Fibroblast of the aortic adventitia (primary cell): ENCODE results near the gene NINJ1. TPM values are rescaled to one million over a fixed set of nuclear protein-coding genes. Genes with fewer than 3 reads are reported as not detected.

Experiments used
- DNase-seq: peaks from one replicate; pipeline ENCODE4 v3.0.0-alpha.2; 2010; ENCODE audit warnings: low read depth
- H3K4me3 ChIP-seq: 2 replicates; pipeline ENCODE4 v1.5.1; 2011; ENCODE audit warnings: low read depth, mild to moderate bottlenecking, control low read depth, low read length, moderate library complexity
- total RNA-seq: library from RNA; depleted of rRNA; stranded (reverse); fragments of >200 nt; gene quantifications from 2 replicates; pipeline ENCODE4 v1.2.3, GENCODE V29; 2012; ENCODE audit warnings: low replicate concordance
- TF ChIP-seq, protein P1 (sequence below): IDR thresholded peaks from 2 replicates; pipeline ENCODE4 v1.5.1; 2011; ENCODE audit warnings: mild to moderate bottlenecking, low read length, control low read depth, inconsistent platforms; ENCODE audit not compliant: insufficient read depth

NINJ1 gene
- total RNA-seq, 1 donor, result 14.6 TPM

DNA sequence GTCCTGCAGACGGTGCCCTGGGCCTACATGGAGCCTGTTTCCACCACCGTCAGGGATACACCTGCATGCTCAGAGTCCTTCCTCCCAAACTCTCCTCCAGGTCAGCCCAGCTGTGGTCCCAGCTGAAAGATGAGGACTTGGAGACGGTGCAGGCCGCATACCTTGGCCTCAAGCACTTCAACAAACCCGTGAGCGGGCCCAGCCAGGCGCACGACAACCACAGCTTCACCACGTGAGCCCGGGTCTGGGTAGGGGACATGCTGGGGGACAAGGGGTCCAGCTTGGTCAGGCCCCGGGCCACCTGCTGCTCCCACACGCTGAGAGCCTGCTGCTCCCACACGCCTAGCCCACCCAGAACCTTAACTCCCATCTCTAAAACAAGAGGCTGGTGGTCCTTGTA lies 54.7 kb downstream of the NINJ1 start:
- TF ChIP-seq, protein P1, sequence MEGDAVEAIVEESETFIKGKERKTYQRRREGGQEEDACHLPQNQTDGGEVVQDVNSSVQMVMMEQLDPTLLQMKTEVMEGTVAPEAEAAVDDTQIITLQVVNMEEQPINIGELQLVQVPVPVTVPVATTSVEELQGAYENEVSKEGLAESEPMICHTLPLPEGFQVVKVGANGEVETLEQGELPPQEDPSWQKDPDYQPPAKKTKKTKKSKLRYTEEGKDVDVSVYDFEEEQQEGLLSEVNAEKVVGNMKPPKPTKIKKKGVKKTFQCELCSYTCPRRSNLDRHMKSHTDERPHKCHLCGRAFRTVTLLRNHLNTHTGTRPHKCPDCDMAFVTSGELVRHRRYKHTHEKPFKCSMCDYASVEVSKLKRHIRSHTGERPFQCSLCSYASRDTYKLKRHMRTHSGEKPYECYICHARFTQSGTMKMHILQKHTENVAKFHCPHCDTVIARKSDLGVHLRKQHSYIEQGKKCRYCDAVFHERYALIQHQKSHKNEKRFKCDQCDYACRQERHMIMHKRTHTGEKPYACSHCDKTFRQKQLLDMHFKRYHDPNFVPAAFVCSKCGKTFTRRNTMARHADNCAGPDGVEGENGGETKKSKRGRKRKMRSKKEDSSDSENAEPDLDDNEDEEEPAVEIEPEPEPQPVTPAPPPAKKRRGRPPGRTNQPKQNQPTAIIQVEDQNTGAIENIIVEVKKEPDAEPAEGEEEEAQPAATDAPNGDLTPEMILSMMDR, result no peak
- no peak overlapping the region for H3K4me3 ChIP-seq
- DNase-seq, result no peak

DNA sequence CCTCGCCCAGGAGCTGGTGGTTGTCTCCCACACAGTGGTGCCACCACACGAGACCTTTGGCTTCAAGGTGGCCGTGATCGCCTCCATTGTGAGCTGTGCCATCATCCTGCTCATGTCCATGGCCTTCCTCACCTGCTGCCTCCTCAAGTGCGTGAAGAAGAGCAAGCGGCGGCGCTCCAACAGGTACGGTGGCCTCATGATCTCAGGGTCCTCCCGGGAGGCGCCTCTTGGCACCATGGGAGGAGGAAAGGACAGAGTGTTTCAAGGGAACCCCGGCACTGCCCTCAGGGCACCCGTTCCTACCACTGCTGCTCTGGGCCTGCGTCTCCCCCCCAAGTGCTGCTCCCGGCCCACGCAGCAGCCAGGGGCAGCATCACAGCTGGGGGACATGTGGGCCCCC lies 56.2 kb downstream of the NINJ1 start:
- TF ChIP-seq, protein P1, result no peak
- no peak for DNase-seq
- no peak overlapping the region for H3K4me3 ChIP-seq

DNA sequence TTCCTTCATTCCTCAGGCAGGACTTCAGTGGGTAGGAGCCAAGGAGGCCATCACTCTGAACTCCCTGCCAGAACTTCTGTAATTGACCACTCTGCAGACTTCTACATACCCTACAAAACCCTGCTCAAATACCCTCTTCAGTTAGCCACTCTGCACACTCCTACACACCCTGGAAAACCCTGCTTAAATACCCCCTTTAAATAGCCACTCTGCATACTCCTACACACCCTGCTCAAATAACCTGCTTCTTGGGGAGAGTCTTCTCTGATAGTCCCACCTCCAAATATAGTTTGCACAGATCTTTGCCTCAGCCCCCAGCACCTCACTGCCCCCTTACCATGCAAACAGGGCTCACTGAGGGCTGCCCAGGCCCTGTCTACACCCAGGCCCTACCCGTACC lies 56.7 kb downstream of the NINJ1 start:
- H3K4me3 ChIP-seq, result no peak overlapping the region
- TF ChIP-seq, protein P1, result no peak
- DNase-seq, result no peak

DNA sequence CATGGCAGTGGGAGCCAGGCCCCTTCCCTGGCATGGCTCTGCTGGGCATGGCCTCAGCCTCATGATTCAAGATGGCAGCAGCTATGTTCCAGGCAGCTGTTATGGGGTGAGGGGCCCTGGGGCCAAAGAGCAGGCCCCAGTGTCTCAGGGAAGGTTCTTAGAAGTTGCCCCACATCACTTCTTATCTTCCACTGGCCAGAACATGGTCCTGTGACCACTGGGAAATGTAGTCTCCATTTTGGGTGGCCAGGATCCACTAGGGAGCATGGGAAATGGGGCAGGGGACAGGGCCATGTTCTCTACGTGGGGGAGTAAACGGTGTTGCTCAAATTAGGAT lies 57.3 kb downstream of the NINJ1 start:
- H3K4me3 ChIP-seq, result no peak overlapping the region
- no peak for DNase-seq
- TF ChIP-seq, protein P1, result no peak

DNA sequence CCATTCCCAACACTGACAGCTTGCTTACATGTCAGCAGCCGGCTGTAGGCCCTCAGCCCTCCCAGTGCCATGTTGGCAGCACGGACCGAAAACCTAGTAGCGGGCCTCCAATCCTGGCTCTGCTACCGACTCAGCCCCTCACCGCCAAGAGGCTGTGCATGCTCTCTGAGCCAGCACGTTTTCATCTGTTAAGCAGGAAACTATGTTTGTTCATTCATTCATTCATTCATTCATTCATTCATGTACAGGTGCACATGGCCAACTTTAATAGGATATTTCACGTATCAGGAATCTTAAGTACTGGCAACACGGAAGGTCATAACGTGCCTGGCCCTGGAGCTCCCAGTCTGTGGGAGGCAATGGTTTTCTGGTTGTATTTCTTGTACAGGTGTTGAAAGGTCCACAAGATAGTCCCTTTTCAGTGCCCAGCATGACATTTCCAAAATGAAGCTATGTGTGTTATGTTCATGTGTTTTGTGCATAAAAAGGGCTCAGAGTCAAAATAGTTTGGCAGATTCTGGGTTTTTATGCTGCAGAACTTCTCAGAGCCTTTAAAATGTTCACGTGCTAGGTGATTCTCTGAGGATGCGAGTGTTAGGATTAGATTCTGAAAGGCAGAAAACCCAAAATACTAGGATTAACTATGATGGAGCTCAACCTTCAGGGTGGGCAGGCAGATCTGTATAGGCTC lies 57.8 kb downstream of the NINJ1 start:
- TF ChIP-seq, protein P1, result no peak
- DNase-seq, result no peak
- H3K4me3 ChIP-seq, result no peak overlapping the region

DNA sequence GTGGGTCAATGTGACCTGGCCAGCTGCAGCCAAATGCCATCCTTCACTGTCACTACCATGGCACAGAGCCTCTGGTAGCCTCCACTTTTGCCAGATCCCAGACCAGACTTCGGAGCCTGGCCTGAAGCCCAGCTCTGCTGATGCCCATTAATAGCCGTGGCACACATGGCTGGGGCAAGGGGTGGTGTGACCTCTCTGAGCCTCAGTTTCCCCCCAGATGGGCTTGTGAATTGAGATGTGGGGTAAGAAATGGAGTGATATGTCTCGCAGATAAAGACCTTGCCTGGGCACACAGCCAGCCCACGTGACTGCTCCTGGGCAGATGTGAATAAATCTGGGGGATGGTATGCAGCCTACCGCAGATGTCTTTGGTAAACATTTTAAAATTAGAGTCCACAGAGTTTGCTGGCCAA lies 61.7 kb downstream of the NINJ1 start:
- TF ChIP-seq, protein P1, result no peak
- no peak overlapping the region for H3K4me3 ChIP-seq
- peak; percentile 72 for DNase-seq

Other genes with a start within 250 kb of the NINJ1 start
- not detected in 2 replicates for gene FGD3, start 186.7 kb downstream of the NINJ1 start, total RNA-seq
- gene SUSD3, start 75.5 kb downstream of the NINJ1 start, total RNA-seq, result 0.09 TPM in 1 of 2 replicates, not detected in the other
- 12.4 and 38.9 TPM in 2 replicates for gene CARD19, start 38.0 kb downstream of the NINJ1 start, total RNA-seq
- gene WNK2, start 49.9 kb upstream of the NINJ1 start, total RNA-seq, result not detected in 2 replicates